RWPE1 (cell line): ENCODE data around the gene HTR2B.

ENCODE experiments used
- CTCF ChIA-PET: fragments of 350-600 bp; sonication (Branson Sonifier 250); formaldehyde crosslinking; extraction: SDS; loops from one replicate; lab custom pipeline; 2021; lab: Yijun Ruan, JAX
- POLR2A ChIA-PET: fragments of 400-600 bp; formaldehyde crosslinking; extraction: SDS; loops from one replicate; lab custom pipeline; 2020; ENCODE audit warnings: antibody characterized with exemption; ENCODE audit not compliant: low non-redundant PET; lab: Yijun Ruan, JAX
- DNase-seq: peaks from one replicate; pipeline ENCODE4 v3.0.0; 2012; ENCODE audit warnings: low spot score
- H3K27ac ChIP-seq: fragments of 450-650 bp; 2 replicates; pipeline ENCODE4 v1.5.1; 2017
- TF ChIP-seq, protein P1 (sequence below): fragments of 450-650 bp; conservative IDR thresholded peaks from 2 replicates; pipeline ENCODE4 v1.5.1; 2017; ENCODE audit warnings: low read depth, mild to moderate bottlenecking

Gene HTR2B

GRCh38 chr2:231059756-231060155, 65.1 kb downstream of the HTR2B start:
- ChIA-PET POLR2A (no interaction called here), CTCF (interaction anchor here (0.5 kb wide), 1 partner anchor 349 kb away, joined by 3 read pairs; no protein-coding TSS in a partner anchor)
- no peak overlapping the region for H3K27ac ChIP-seq
- DNase-seq: no peak
- TF ChIP-seq, protein P1, sequence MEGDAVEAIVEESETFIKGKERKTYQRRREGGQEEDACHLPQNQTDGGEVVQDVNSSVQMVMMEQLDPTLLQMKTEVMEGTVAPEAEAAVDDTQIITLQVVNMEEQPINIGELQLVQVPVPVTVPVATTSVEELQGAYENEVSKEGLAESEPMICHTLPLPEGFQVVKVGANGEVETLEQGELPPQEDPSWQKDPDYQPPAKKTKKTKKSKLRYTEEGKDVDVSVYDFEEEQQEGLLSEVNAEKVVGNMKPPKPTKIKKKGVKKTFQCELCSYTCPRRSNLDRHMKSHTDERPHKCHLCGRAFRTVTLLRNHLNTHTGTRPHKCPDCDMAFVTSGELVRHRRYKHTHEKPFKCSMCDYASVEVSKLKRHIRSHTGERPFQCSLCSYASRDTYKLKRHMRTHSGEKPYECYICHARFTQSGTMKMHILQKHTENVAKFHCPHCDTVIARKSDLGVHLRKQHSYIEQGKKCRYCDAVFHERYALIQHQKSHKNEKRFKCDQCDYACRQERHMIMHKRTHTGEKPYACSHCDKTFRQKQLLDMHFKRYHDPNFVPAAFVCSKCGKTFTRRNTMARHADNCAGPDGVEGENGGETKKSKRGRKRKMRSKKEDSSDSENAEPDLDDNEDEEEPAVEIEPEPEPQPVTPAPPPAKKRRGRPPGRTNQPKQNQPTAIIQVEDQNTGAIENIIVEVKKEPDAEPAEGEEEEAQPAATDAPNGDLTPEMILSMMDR: no peak

GRCh38 chr2:231058761-231059550, 65.9 kb downstream of the HTR2B start:
- POLR2A ChIA-PET: no interaction called here
- TF ChIP-seq, protein P1: no peak
- CTCF ChIA-PET: no interaction called here
- no peak overlapping the region for H3K27ac ChIP-seq
- DNase-seq: no peak
